Endothelial cell (in vitro differentiated cells): ENCODE measurements around the gene CALR. TPM values are rescaled to one million over a fixed set of nuclear protein-coding genes. Genes with fewer than 3 reads are reported as not detected.
A peak's percentile ranks its signal among the peaks of the same experiment; 100 is the strongest.
"Not testable (repeated sequence)": the region's sequence is repeated elsewhere in the genome, so short reads cannot be mapped to it uniquely, and the experiment has no call there.

Source experiments
- DNase-seq: peaks from one replicate; pipeline ENCODE4 v3.0.0; 2021; ENCODE audit warnings: low spot score
- H3K27ac Mint-ChIP-seq: one replicate; pipeline ENCODE4 v1.8.0; 2021; ENCODE audit warnings: mixed read lengths, inconsistent platforms; ENCODE audit not compliant: unreplicated experiment
- H3K27me3 Mint-ChIP-seq: one replicate; pipeline ENCODE4 v1.8.0; 2021; ENCODE audit warnings: mild to moderate bottlenecking, moderate library complexity, mixed read lengths, inconsistent platforms; ENCODE audit not compliant: unreplicated experiment
- H3K36me3 Mint-ChIP-seq: one replicate; pipeline ENCODE4 v1.8.0; 2021; ENCODE audit warnings: mild to moderate bottlenecking, low read depth, mixed read lengths, inconsistent platforms; ENCODE audit not compliant: unreplicated experiment
- H3K4me1 Mint-ChIP-seq: one replicate; pipeline ENCODE4 v1.8.0; 2021; ENCODE audit warnings: mild to moderate bottlenecking, mixed read lengths, inconsistent platforms; ENCODE audit not compliant: unreplicated experiment
- H3K4me3 Mint-ChIP-seq: one replicate; pipeline ENCODE4 v1.8.0; 2021; ENCODE audit warnings: mild to moderate bottlenecking, mixed read lengths, inconsistent platforms; ENCODE audit not compliant: unreplicated experiment
- H3K9me3 Mint-ChIP-seq: one replicate; pipeline ENCODE4 v1.8.0; 2021; ENCODE audit warnings: mixed read lengths, inconsistent platforms; ENCODE audit not compliant: unreplicated experiment
- total RNA-seq: library from RNA; stranded (reverse); fragmentation: NEBNext Ultra II Directional; extraction: Animal tissue kit (Norgen Biotek cat#: 25700); gene quantifications from one replicate; pipeline ENCODE4 v1.2.1, GENCODE V29; 2021; ENCODE audit not compliant: unreplicated experiment
- TF ChIP-seq, protein P1 (sequence below): fragments of 200-600 bp; sonication (generic); IDR thresholded peaks from one replicate; pipeline ENCODE4 v1.5.0; 2021; ENCODE audit warnings: antibody characterized with exemption; ENCODE audit not compliant: unreplicated experiment

CALR gene
- total RNA-seq, 1 donor from 2014 or later, result 963 TPM

DNA sequence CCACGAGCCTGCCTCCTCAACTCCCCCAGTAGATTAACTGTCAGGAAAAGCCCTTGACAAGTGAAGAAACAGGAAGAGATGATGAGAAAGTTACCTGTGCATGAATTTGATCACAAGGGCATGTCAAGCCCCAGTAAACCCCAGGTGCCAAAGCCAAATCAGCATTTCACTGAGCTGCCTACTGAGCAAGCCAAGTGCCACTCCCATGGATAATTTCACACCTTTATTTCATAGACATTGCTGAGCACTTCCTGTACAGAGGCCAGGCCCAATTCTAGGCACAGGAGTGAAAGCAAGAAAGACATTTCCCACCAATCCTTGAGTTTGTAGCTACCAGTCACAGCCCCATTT, 16.2 kb downstream of the CALR start:
- peaks cover 12% of the 10 kb centered on the region for H3K27me3 Mint-ChIP-seq
- H3K4me1 Mint-ChIP-seq, result peaks cover 11% of the 10 kb centered on the region
- no peak overlapping the region for H3K27ac Mint-ChIP-seq
- peak overlapping the region; percentile 49 for H3K4me3 Mint-ChIP-seq
- H3K9me3 Mint-ChIP-seq, result no peaks in the 10 kb centered on the region
- TF ChIP-seq, protein P1, sequence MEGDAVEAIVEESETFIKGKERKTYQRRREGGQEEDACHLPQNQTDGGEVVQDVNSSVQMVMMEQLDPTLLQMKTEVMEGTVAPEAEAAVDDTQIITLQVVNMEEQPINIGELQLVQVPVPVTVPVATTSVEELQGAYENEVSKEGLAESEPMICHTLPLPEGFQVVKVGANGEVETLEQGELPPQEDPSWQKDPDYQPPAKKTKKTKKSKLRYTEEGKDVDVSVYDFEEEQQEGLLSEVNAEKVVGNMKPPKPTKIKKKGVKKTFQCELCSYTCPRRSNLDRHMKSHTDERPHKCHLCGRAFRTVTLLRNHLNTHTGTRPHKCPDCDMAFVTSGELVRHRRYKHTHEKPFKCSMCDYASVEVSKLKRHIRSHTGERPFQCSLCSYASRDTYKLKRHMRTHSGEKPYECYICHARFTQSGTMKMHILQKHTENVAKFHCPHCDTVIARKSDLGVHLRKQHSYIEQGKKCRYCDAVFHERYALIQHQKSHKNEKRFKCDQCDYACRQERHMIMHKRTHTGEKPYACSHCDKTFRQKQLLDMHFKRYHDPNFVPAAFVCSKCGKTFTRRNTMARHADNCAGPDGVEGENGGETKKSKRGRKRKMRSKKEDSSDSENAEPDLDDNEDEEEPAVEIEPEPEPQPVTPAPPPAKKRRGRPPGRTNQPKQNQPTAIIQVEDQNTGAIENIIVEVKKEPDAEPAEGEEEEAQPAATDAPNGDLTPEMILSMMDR, result no peak
- peaks cover 36% of the 10 kb centered on the region for H3K36me3 Mint-ChIP-seq
- no peak for DNase-seq

DNA sequence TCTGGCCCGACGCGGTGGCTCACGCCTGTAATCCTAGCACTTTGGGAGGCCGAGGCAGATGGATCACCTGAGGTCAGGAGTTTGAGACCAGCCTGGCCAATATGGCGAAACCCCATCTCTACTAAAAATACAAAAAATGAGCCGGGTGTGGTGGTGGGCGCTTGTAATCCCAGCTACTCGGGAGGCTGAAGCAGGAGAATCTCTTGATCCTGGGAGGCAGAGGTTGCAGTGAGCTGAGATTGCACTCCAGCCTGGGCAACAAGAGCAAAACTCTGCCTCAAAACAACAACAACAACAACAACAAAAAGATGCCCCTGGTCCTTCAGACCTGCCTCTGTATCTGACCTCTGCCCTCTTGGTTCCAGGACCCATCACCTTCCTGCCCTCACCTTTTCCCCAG, 17.2 kb downstream of the CALR start:
- peaks cover 26% of the 10 kb centered on the region for H3K36me3 Mint-ChIP-seq
- peaks cover 11% of the 10 kb centered on the region for H3K4me1 Mint-ChIP-seq
- peak overlapping the region; percentile 89 for H3K4me3 Mint-ChIP-seq
- not testable (repeated sequence) for H3K27me3 Mint-ChIP-seq, DNase-seq, H3K9me3 Mint-ChIP-seq
- peak overlapping the region; percentile 53 for H3K27ac Mint-ChIP-seq

DNA sequence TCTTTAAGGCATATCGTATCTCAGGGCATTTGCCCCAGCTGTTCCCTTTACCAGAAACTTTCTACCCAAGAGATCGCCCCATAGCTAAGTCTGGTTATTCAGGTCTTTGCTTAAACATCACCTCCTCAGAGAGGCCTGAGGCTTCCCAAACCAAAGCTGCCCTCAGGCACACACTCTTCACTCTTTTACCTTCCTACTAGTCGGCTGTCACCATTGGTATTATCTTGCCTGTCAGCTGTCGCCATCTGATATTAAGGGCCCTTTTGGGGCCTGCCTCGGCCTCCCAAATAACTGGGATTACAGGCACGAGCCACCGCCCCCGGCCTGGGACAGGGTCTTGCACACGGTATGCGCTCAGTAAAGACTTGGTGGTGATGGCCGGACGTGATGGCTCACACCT, 17.6 kb downstream of the CALR start:
- Mint-ChIP-seq H3K27me3 (peaks cover 12% of the 10 kb centered on the region), H3K36me3 (peaks cover 23% of the 10 kb centered on the region), H3K4me3 (peak overlapping the region; percentile 89), H3K9me3 (no peaks in the 10 kb centered on the region), H3K4me1 (peaks cover 11% of the 10 kb centered on the region), H3K27ac (peak overlapping the region; percentile 53)
- no peak for DNase-seq
- TF ChIP-seq, protein P1, result no peak

DNA sequence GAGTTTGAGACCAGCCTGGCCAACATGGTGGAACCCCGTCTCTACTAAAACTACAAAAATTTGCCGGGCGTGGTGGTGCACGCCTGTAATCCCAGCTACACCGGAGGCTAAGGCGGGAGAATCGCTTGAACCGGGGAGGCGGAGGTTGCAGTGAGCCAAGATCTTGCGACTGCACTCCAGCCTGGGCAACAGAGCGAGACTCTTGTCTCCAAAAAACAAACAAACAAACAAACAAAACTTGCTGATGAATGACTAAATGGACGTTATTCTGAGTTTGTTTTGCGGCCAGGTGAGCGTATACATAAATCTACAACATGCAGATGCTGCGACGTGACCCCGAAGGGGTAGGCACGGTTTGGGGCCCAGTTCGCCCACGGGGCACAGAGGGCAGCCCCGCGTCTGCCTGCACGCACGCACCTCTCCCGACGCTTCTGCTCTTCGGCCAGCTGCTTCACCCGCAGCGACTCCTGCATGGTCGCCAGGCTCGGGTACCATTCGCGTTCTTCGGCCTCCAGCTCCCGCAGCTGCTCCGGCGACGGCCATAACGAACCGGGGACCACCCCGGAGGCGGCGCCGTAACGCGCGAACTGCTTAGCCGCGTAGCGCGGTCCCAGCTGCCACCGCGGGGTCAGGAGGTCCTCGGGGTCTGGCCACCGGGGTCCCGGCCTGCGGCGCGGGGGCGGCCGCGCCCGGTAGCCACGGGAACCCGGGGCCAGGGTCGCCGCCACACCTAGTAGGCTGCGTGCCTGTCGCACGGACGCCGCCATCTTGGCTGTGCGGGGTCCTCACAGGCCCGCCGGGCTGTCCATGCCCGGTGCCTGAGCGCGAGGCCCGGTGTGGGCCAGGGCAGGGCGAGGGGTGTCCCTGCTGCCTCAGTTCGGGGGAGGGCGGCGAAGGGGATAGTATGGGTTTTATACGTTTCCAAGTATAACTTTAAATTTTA, 18.3 kb downstream of the CALR start, which contains the start of gene GADD45GIP1:
Gene GADD45GIP1, minus strand, starts transcription at position 778 of the 943 bp plus-strand sequence. Its CDS starts 11 bp downstream, at position 767.
- H3K27ac Mint-ChIP-seq, result peak within 1 kb of the TSS; percentile 75
- no peaks in the 10 kb centered on the region for H3K9me3 Mint-ChIP-seq
- peaks cover 19% of the 10 kb centered on the region for H3K36me3 Mint-ChIP-seq
- H3K4me1 Mint-ChIP-seq, result peaks cover 11% of the 10 kb centered on the region
- peaks cover 11% of the 10 kb centered on the region for H3K27me3 Mint-ChIP-seq
- DNase-seq, result peak; percentile 80
- peak within 1 kb of the TSS; percentile 91 for H3K4me3 Mint-ChIP-seq
- TF ChIP-seq, protein P1, result no peak

DNA sequence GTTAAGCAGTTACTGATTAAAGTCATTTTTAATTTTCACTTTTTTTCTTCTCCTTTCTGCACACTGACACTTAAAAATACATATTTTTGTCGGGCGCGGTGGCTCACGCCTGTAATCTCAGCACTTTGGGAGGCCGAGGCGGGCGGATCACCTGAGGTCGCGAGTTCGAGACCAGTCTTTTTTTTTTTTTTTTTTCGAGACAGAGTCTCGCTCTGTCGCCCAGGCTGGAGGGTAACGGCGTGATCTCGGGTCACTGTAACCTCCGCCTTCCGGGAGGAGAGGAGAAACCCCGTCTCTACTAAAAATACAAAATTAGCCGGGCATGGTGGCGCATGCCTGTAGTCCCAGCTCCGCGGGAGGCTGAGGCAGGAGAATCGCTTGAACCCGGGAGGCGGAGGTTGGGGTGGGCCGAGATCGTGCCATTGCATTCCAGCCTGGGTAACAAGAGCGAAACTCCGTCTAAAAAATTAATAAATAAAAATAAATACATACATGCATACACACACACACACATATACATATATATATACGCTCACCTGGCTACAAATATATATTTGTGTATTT, 19.1 kb downstream of the CALR start:
- Mint-ChIP-seq H3K4me3 (peak overlapping the region; percentile 91), H3K27ac (peak overlapping the region; percentile 75), H3K4me1 (peaks cover 11% of the 10 kb centered on the region), H3K27me3 (peaks cover 11% of the 10 kb centered on the region), H3K36me3 (peaks cover 17% of the 10 kb centered on the region)
- DNase-seq, H3K9me3 Mint-ChIP-seq: not testable (repeated sequence)

DNA sequence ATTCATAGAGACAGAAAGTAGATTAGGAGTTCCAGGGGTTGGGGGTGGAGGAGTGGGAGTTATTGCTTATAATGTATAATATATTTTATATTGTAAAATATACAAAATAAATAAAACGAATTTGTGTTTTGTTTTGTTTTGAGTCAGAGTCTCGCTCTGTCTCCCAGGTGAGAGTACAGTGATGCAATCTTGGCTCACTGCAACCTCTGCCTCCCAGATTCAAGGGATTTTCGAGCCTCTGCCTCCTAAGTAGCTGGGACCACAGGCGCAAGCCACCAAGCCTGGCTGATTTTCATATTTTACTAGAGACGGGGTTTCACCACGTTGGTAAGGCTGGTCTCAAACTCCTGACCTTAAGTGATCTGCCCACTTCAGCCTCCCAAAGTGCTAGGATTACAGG, 21.1 kb downstream of the CALR start:
- Mint-ChIP-seq H3K9me3 (no peaks in the 10 kb centered on the region), H3K36me3 (peaks cover 13% of the 10 kb centered on the region), H3K27me3 (peaks cover 11% of the 10 kb centered on the region), H3K27ac (no peak overlapping the region), H3K4me3 (no peak overlapping the region), H3K4me1 (peaks cover 11% of the 10 kb centered on the region)
- DNase-seq, result no peak
- TF ChIP-seq, protein P1, result no peak
